Measurements from ENCODE around the gene MRPL45.
A peak's percentile ranks its signal among the peaks of the same experiment; 100 is the strongest.

The MRPL45 gene

GRCh38 chr17:38349097-38349730 is 52.2 kb downstream of the MRPL45 start:
- DNase-seq, result peak; percentile 90

DNA sequence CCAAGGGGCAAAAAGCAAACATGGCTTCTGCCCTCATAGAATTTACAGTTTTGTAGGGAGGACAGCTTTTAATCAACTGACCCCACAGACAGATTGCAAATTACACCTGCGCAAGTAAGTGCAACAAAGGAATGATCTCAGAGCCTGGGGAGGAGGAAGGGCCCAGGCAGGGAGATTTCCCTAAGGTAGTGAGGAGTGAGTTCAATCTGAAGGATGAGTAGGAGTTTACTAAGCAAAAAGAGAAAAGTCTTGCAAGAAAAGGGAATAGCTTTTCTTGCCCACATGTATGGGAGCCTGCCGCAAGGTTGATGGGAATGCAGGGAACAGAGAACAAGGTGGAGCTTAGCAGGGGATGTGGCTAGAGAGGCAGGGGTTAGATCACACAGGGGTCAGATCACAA is 53.1 kb downstream of the MRPL45 start:
- DNase-seq, result no peak

GRCh38 chr17:38351412-38352222 is 54.6 kb downstream of the MRPL45 start, which contains the start of gene SOCS7:
SOCS7 (plus strand) TSS chr17:38351844; CDS start chr17:38352053, 209 bp downstream.
- peak; percentile 97 for DNase-seq

- peak; percentile 69 for DNase-seq
These were observed 55.5 kb downstream of the MRPL45 start for GRCh38 chr17:38352245-38353085.

GRCh38 chr17:38353086-38353604 is 56.2 kb downstream of the MRPL45 start:
- no peak for DNase-seq

DNA sequence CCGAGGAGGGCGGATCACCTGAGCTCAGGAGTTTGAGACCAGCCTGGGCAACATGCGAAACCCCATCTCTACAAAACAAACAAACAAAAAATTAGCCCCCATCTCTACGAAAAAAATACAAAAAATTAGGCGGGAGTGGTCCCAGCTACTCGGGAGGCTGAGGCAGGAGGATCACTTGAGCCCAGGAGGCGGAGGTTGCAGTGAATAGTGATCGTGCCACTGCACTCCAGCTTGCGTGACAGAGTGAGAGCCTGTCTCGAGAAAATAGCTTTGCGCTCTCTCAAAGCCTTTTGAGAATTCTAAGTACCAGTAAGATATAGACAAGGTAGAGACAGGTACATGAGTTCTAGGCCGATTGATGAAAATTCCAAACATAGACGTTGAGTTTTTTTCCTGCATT is 56.7 kb downstream of the MRPL45 start:
- no peak for DNase-seq

DNA sequence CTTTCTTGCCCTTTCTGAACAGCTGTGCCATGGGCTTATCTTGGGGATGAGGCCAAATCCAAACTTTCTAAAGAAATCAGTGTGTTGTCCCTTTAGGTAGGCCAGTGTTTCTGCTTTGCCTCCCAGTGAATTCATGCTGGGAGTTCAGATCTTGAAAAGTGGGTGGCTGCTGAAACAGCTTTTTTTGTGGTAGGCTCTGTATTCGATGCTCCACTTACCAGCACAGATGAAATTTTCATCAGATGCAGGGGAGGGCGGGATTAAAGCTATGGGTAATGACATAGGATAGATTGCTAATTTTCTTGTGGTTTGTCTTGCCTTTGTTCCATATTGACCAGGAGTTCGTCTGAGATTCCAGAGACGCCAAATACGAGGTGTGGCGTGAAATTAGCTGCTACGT is 57.5 kb downstream of the MRPL45 start:
- no peak for DNase-seq

- DNase-seq, result no peak
These were observed 58.3 kb downstream of the MRPL45 start for GRCh38 chr17:38355251-38355650.

- DNase-seq, result no peak
These were observed 60.6 kb downstream of the MRPL45 start for GRCh38 chr17:38357486-38358123.

GRCh38 chr17:38358586-38359513 is 61.9 kb downstream of the MRPL45 start:
- DNase-seq, result no peak

DNA sequence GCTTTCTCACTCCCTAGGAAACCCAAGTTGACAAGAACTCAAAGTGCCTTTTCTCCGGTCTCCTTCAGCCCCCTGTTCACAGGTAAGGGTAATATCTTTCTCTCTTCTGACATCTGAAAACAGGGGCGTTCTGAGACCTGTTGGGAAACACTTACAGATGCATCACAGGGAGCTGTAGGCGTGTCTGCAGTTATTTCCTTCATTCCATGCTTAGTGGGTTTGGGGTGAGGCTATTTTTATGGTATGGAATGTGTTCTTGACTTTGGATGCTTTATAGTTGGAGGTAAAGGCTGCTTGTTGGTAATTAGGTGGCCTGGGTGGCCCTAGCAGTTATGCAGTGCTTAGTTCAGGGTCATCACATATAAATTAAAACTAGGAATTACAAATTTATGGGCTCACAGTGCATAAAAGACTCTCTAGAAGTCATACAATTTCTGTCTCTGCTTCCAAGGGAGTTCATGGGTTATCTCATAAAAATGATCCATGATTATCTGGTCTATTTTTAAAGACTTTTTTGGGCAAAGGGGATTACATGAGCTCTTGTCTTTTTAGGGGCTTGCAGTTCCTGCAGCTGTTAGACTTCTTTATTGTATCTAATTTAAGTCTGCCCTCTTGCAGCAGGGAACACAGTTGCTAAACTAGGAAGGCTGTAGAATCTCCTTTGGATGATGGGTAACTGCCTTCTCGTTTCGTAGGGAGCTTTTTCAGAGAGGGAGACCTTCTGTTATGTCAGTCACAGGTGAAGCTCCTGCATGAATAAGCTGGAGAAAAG is 64.9 kb downstream of the MRPL45 start:
- no peak for DNase-seq

DNA sequence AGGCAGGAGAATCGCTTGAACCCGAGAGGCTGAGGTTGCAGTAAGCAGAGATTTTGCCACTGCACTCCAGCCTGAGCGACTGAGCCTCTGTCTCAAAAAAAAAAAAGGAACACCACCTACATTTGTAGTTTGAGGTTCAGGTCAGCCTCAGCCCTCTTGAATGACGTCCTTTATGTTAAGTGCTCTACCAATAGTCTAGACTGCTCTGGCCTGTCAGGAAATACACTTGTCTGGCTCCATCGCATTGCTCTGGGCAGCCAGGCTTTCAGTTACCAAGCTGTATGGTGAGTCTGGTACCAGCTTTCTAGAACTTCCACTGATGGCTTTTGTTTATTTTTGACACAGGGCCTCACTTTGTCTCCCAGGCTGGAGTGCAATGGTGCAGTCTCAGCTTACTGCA is 66.0 kb downstream of the MRPL45 start:
- no peak for DNase-seq

DNA sequence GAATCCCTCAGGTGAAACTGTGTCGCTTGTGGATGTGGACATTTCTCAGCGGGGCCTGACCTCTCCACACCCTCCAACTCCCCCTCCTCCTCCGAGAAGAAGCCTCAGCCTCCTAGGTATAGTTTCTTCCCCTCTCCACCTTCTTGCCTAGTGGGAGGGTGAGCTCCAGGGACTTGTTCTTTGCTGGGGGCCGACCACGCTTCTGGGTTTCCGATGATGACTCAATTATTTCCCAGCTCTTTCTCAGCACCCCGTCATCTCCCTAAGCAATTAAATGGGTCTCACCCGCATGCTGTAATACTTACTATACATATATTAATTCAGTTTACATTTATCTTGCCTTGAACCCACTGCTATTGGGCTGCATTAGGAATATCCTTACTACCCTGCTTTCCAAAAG is 67.8 kb downstream of the MRPL45 start:
- no peak for DNase-seq

DNA sequence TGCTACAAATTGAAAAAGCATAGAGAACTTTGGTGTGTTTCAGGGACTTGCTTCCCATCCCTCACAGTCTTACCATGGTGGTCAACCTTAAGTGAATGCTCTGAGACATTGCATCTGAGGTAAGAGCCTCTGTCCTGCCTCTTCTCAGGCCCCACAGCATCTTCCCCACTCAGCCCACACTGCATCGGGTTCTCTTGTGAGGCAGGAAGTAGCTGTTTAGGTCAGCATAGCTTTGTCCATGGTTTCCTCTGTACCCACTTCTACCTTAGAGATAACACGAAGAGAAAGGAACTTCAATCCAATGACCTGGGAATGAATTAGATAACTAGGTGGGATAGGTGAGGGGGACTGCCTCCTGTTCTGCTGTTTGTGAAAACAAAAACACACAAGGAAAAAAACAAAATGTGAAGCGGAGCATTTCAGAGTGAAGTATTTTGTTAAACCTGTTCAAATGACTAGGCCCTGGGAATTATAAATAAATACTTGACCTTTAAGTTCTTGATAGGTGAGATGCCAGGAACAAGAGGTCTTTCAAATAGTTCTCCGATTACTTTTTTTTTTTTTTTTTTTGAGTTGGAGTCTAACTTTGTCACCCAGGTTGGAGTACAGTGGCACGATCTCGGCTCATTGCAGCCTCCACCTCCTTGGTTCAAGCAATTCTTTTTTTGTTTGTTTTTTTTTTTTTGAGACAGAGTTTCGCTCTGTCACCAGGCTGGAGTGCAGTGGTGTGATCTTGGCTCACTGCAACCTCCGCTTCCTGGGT is 72.3 kb downstream of the MRPL45 start:
- DNase-seq, result no peak
